A549 treated with AZD9567 at 1 μM for 4 hours (cell line): ENCODE data around the gene FBXL19. TPM values are rescaled to one million over a fixed set of nuclear protein-coding genes. Genes with fewer than 3 reads are reported as not detected.

Source experiments
- total RNA-seq: library from RNA; stranded (reverse); fragments of 200-300 nt; extraction: Qiagen RNA extraction; gene quantifications from 5 replicates; pipeline ENCODE4 v1.2.3, GENCODE V29; 2022; ENCODE audit not compliant: insufficient read depth

FBXL19 gene
- 14.3 to 18.2 TPM (median 15.7 TPM) in 5 replicates for total RNA-seq

GRCh38 chr16:30923554-30924075 lies at the start of gene FBXL19:
Gene FBXL19, plus strand, starts transcription at chr16:30923572. Its CDS starts 2,183 bp downstream, at chr16:30925755.

GRCh38 chr16:30893744-30894539 lies 29.4 kb upstream of the FBXL19 start, which contains the start of gene BCL7C:
Gene BCL7C, minus strand, starts transcription at chr16:30894077. Its CDS starts 133 bp downstream, at chr16:30893944.

GRCh38 chr16:30896261-30896888 lies 27.0 kb upstream of the FBXL19 start, which contains the start of gene CTF1:
Gene CTF1, plus strand, starts transcription at chr16:30896614. Its CDS starts 30 bp downstream, at chr16:30896644.

GRCh38 chr16:30948667-30949649 lies 25.6 kb downstream of the FBXL19 start, which contains the start of gene ORAI3:
Gene ORAI3, plus strand, starts transcription at chr16:30949068. Its CDS starts 222 bp downstream, at chr16:30949290.

GRCh38 chr16:30957456-30958174 lies 34.2 kb downstream of the FBXL19 start, which contains the start of gene SETD1A:
Gene SETD1A, plus strand, starts transcription at chr16:30957754. Its CDS starts 978 bp downstream, at chr16:30958732.

GRCh38 chr16:30984669-30985400 lies 61.5 kb downstream of the FBXL19 start, which contains the start of gene HSD3B7:
Gene HSD3B7, plus strand, starts transcription at chr16:30985207. Its CDS starts 452 bp downstream, at chr16:30985659.

Other genes with a start within 250 kb of the FBXL19 start
- gene SRCAP, start 224.4 kb upstream of the FBXL19 start, total RNA-seq, result 9.8 to 26.9 TPM (median 22.2 TPM) in 5 replicates
- gene PHKG2, start 175.1 kb upstream of the FBXL19 start, total RNA-seq, result 26.2 to 31.0 TPM (median 28.0 TPM) in 5 replicates
- 8.6 to 12.1 TPM (median 9.6 TPM) in 5 replicates for gene CFAP119, start 161.5 kb upstream of the FBXL19 start, total RNA-seq
- gene RNF40, start 161.2 kb upstream of the FBXL19 start, total RNA-seq, result 66.4 to 85.2 TPM (median 79.5 TPM) in 5 replicates
- gene ZNF629, start 136.4 kb upstream of the FBXL19 start, total RNA-seq, result 14.8 to 17.4 TPM (median 16.4 TPM) in 5 replicates
- gene BCL7C, start 29.5 kb upstream of the FBXL19 start, total RNA-seq, result 22.9 to 40.5 TPM (median 37.8 TPM) in 5 replicates
- 0.20 to 0.28 TPM (median 0.24 TPM) in 4 of 5 replicates, not detected in the other for gene CTF1, start 27.0 kb upstream of the FBXL19 start, total RNA-seq
- 5.9 to 14.1 TPM (median 13.6 TPM) in 5 replicates for gene ORAI3, start 25.5 kb downstream of the FBXL19 start, total RNA-seq
- 16.6 to 21.1 TPM (median 20.3 TPM) in 5 replicates for gene SETD1A, start 34.2 kb downstream of the FBXL19 start, total RNA-seq
- 11.6 to 13.5 TPM (median 13.2 TPM) in 5 replicates for gene HSD3B7, start 61.6 kb downstream of the FBXL19 start, total RNA-seq
- gene STX1B, start 87.1 kb downstream of the FBXL19 start, total RNA-seq, result 1.4 to 3.9 TPM (median 1.5 TPM) in 5 replicates
- 37.6 to 67.5 TPM (median 65.2 TPM) in 5 replicates for gene STX4, start 110.0 kb downstream of the FBXL19 start, total RNA-seq
- gene ZNF668, start 150.7 kb downstream of the FBXL19 start, total RNA-seq, result 12.2 to 17.9 TPM (median 12.8 TPM) in 5 replicates
- gene ZNF646, start 150.8 kb downstream of the FBXL19 start, total RNA-seq, result 8.1 to 11.5 TPM (median 10.2 TPM) in 5 replicates
- gene PRSS53, start 165.4 kb downstream of the FBXL19 start, total RNA-seq, result 1.4 to 2.7 TPM (median 1.9 TPM) in 5 replicates
- gene VKORC1, start 171.2 kb downstream of the FBXL19 start, total RNA-seq, result 123 to 147 TPM (median 143 TPM) in 5 replicates
- 35.0 to 53.3 TPM (median 49.3 TPM) in 5 replicates for gene BCKDK, start 184.8 kb downstream of the FBXL19 start, total RNA-seq
- gene KAT8, start 194.1 kb downstream of the FBXL19 start, total RNA-seq, result 31.2 to 51.7 TPM (median 46.9 TPM) in 5 replicates
- gene PRSS8, start 212.2 kb downstream of the FBXL19 start, total RNA-seq, result 0.52 to 0.95 TPM (median 0.65 TPM) in 4 of 5 replicates, not detected in the other
- gene PRSS36, start 226.5 kb downstream of the FBXL19 start, total RNA-seq, result 0.81 to 1.4 TPM (median 1.0 TPM) in 4 of 5 replicates, not detected in the other